NCI-H1092 treated with DMSO at 0.1 percent for 48 hours (cell line): Measurements from ENCODE around the gene TBC1D21.

ENCODE experiments used
- DNase-seq: peaks from one replicate; lab custom pipeline; 2025; lab: John Stamatoyannopoulos, UW

TBC1D21 gene

GRCh38 chr15:73889053-73889761, 15.8 kb downstream of the TBC1D21 start:
- DNase-seq = no peak

- no peak for DNase-seq
These were observed 16.4 kb downstream of the TBC1D21 start for GRCh38 chr15:73889762-73890124.

GRCh38 chr15:73891328-73892315, 18.3 kb downstream of the TBC1D21 start:
- no peak for DNase-seq

GRCh38 chr15:73892446-73893226, 19.3 kb downstream of the TBC1D21 start:
- DNase-seq = no peak

- no peak for DNase-seq
These were observed 20.9 kb downstream of the TBC1D21 start for GRCh38 chr15:73894133-73894814.

GRCh38 chr15:73897441-73898261, 24.3 kb downstream of the TBC1D21 start:
- DNase-seq = no peak

- no peak for DNase-seq
These were observed 26.1 kb downstream of the TBC1D21 start for GRCh38 chr15:73899197-73900094.

GRCh38 chr15:73900095-73900712, 26.8 kb downstream of the TBC1D21 start:
- no peak for DNase-seq

- no peak for DNase-seq
These were observed 27.9 kb downstream of the TBC1D21 start for GRCh38 chr15:73901126-73901810.

- no peak for DNase-seq
These were observed 29.0 kb downstream of the TBC1D21 start for GRCh38 chr15:73902121-73903020.

GRCh38 chr15:73904026-73904815, 30.9 kb downstream of the TBC1D21 start:
- no peak for DNase-seq

- no peak for DNase-seq
These were observed 32.0 kb downstream of the TBC1D21 start for GRCh38 chr15:73905225-73905827.

GRCh38 chr15:73906346-73907034, 33.1 kb downstream of the TBC1D21 start:
- no peak for DNase-seq

GRCh38 chr15:73907035-73907408, 33.7 kb downstream of the TBC1D21 start:
- DNase-seq = no peak

GRCh38 chr15:73908030-73908821, 34.9 kb downstream of the TBC1D21 start:
- DNase-seq = peak; percentile 58
